Measurements from ENCODE around the gene RGPD8. TPM values are rescaled to one million over a fixed set of nuclear protein-coding genes. Genes with fewer than 3 reads are reported as not detected.

RGPD8 gene
- polyA plus RNA-seq, 3 donors, result 0.29 to 3.4 (median 1.2) TPM

- Histone ChIP-seq H4K20me1 (ENCODE audit: insufficient read depth, low read length) (no peaks in the 10 kb centered on the region), H3K4me1 (ENCODE audit: control insufficient read depth in 1 of 2, insufficient read depth in 2 of 2, low read length in 2 of 2) (no peaks in the 10 kb centered on the region), H3K27me3 (ENCODE audit: control insufficient read depth in 2 of 2, insufficient read depth in 2 of 2, low read length in 2 of 2) (no peaks in the 10 kb centered on the region), H3K27ac (ENCODE audit: low read depth in 1 of 2, low read length in 2 of 2) (no peak overlapping the region), H3K79me2 (ENCODE audit: insufficient read depth, low read length) (no peaks in the 10 kb centered on the region), H2AFZ (ENCODE audit: insufficient read depth, low read depth, low read length, poor library complexity, severe bottlenecking) (no peak overlapping the region), H3K36me3 (replicated peaks in 1 of 2; ENCODE audit: control insufficient read depth in 1 of 2, insufficient read depth in 2 of 2, low read length in 2 of 2) (no peaks in the 10 kb centered on the region), H3K4me2 (replicated peaks; ENCODE audit: extremely low read depth, low read length, poor library complexity, severe bottlenecking) (no peak overlapping the region), H3K4me3 (replicated peaks in 1 of 3; ENCODE audit: low read depth in 2 of 3, low read length in 3 of 3) (no peak overlapping the region), H3K9ac (ENCODE audit: insufficient read depth, low read length, poor library complexity, severe bottlenecking) (no peak overlapping the region), H3K9me3 (replicated peaks in 1 of 2; ENCODE audit: control insufficient read depth in 1 of 2, insufficient read depth in 1 of 2, low read length in 2 of 2) (no peaks in the 10 kb centered on the region)
- intact Hi-C loops (cut with micrococcal nuclease), result no loop called here
- H3K4me3 Mint-ChIP-seq, result no peak overlapping the region
- WGBS (ENCODE audit: insufficient coverage), result 100% methylated on average over 1 of the region's 2 CpGs
- H3K4me1 Mint-ChIP-seq, result peaks cover 2% of the 10 kb centered on the region
- TF ChIP-seq CTCF (IDR thresholded peaks at IDR 0.05), result no peak
- no peak overlapping the region for H3K27ac Mint-ChIP-seq
- peaks cover 0 to 7% (median 3%) of the 10 kb centered on the region in 7 donors for H3K9me3 Mint-ChIP-seq
- peaks cover 0 to 8% of the 10 kb centered on the region in 2 donors for H3K36me3 Mint-ChIP-seq
- H3K27me3 Mint-ChIP-seq (ENCODE audit: low read depth in 3 of 3), result peaks cover 0 to 3% (median 3%) of the 10 kb centered on the region in 3 donors
- DNase-seq, result no peak
These were observed 91.3 kb downstream of the RGPD8 start for GRCh38 chr2:112342067-112342550.

DNA sequence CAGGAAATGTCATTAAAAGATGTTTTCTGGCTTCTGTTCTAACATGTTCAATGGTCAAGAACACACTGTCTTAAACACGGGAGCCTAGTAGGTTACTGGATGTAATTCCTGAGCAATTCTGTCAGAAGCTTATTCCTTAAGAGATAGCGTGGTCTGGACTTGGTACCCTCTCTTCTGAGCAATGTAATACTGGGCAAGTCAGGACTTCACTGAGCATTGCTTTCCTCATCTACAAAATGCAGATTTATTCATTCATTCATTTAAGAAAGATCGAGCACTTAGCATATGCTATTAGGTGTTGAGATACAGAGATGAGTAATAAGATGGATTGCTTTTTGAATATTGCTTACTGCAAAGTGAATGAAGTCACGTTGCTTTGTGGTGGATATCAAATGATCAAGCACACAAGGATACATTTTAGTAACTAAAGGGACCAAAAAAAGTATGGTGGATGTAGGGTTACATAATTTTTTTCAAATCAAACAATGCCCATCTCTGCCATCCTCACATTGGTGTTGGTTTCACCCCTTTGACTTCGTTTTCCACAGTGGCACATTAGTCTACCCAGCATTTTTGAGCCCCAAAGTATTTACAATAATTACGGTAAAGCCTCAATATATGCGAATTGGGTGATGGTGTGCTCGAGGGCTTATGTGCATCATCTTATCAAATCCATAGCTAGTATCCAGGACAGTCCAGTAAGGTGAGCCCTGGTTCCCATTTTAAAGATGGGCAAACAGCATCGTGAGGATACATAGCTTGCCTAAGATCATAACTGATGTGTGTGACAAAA is 92.8 kb downstream of the RGPD8 start:
- DNase-seq, result no peak
- H3K9me3 ChIP-seq (replicated peaks in 1 of 2; ENCODE audit: control insufficient read depth in 1 of 2, insufficient read depth in 1 of 2, low read length in 2 of 2), result no peaks in the 10 kb centered on the region
- intact Hi-C loops (cut with micrococcal nuclease), result no loop called here
- H3K79me2 ChIP-seq (ENCODE audit: insufficient read depth, low read length), result no peaks in the 10 kb centered on the region
- TF ChIP-seq CTCF (IDR thresholded peaks at IDR 0.05), result no peak
- H3K36me3 Mint-ChIP-seq, result no peaks in the 10 kb centered on the region
- peaks cover 0 to under 1% (median 0%) of the 10 kb centered on the region in 7 donors for H3K9me3 Mint-ChIP-seq
- no peaks in the 10 kb centered on the region for H4K20me1 ChIP-seq (ENCODE audit: insufficient read depth, low read length)
- H3K4me2 ChIP-seq (replicated peaks; ENCODE audit: extremely low read depth, low read length, poor library complexity, severe bottlenecking), result no peak overlapping the region
- H3K27me3 ChIP-seq (ENCODE audit: control insufficient read depth in 2 of 2, insufficient read depth in 2 of 2, low read length in 2 of 2), result no peaks in the 10 kb centered on the region
- no peaks in the 10 kb centered on the region for H3K4me1 ChIP-seq (ENCODE audit: control insufficient read depth in 1 of 2, insufficient read depth in 2 of 2, low read length in 2 of 2)
- no peak overlapping the region for H3K4me3 Mint-ChIP-seq
- H3K27ac ChIP-seq (ENCODE audit: low read depth in 1 of 2, low read length in 2 of 2), result no peak overlapping the region
- H3K4me3 ChIP-seq (replicated peaks in 1 of 3; ENCODE audit: low read depth in 2 of 3, low read length in 3 of 3), result no peak overlapping the region
- H3K27ac Mint-ChIP-seq, result no peak overlapping the region
- H2AFZ ChIP-seq (ENCODE audit: insufficient read depth, low read depth, low read length, poor library complexity, severe bottlenecking), result no peak overlapping the region
- H3K27me3 Mint-ChIP-seq (ENCODE audit: low read depth in 3 of 3), result peaks cover 0 to 3% (median 2%) of the 10 kb centered on the region in 3 donors
- peaks cover 2% of the 10 kb centered on the region for H3K4me1 Mint-ChIP-seq
- H3K9ac ChIP-seq (ENCODE audit: insufficient read depth, low read length, poor library complexity, severe bottlenecking), result no peak overlapping the region
- WGBS (ENCODE audit: insufficient coverage), result 97% methylated on average over 5 of the region's 9 CpGs
- no peaks in the 10 kb centered on the region for H3K36me3 ChIP-seq (replicated peaks in 1 of 2; ENCODE audit: control insufficient read depth in 1 of 2, insufficient read depth in 2 of 2, low read length in 2 of 2)
